Measurements from ENCODE around the gene TMEM184A.

Gene TMEM184A

DNA sequence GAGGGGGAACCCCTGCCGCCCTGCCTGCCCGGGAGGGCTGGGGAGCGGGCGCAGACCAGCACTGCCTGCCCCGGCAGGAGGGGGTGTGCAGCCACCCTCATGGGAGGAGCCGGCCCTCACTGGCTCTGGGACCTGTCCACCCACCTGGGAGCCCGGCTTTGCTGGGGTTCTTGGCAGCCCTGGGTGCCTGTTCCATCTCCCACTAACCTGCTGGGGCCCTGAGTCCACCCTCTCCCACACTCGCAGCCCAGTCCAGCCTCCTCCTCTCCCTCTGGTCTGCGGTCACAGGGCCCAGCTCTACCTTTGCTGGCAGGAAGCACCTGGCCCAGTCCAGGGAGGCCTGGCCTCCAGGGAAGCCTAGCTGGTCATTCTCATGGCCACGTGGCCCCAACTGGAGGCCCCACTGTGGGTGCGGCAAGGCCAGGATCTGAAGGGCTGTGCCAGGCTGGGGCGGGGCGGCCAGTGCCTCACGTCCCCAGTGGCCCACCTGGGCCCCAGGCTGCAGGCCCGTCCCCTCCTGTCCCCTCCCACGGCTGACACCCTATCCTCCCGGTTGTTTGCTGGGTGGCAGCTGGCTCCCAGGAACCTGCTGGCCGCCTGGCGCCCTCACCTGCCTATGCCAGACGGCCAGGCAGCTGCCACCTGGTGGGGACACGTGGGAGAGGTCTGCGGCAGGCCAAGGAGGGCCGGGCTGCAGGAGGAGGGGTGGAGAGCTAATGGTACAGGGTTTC lies at the start of gene TMEM184A:
Gene TMEM184A (minus strand): TSS at position 393 of the 731 bp plus-strand sequence. CDS start 721 bp downstream, outside the sequence.
- no peak for DNase-seq (ENCODE audit: low read depth)

DNA sequence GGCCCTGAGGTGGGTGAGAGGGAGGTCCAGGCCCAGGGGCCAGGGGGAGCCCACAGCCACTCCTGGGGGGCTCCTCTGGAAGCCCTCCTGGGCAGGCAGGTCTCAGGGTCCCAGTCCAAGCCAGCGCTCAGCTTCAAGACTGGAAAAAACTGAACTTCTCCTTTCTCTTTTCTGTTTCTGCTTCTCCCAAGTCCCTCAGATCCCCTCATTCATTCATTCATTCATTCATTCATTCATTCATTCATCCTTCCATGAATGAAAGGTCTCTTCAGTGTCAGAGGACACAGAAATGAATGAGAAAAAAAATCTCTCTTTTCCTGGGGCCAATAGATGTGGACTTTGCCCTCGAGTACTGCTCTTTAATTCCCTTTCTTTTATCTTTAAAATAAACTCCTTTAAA lies 48.4 kb upstream of the TMEM184A start:
- no peak for DNase-seq (ENCODE audit: low read depth)

DNA sequence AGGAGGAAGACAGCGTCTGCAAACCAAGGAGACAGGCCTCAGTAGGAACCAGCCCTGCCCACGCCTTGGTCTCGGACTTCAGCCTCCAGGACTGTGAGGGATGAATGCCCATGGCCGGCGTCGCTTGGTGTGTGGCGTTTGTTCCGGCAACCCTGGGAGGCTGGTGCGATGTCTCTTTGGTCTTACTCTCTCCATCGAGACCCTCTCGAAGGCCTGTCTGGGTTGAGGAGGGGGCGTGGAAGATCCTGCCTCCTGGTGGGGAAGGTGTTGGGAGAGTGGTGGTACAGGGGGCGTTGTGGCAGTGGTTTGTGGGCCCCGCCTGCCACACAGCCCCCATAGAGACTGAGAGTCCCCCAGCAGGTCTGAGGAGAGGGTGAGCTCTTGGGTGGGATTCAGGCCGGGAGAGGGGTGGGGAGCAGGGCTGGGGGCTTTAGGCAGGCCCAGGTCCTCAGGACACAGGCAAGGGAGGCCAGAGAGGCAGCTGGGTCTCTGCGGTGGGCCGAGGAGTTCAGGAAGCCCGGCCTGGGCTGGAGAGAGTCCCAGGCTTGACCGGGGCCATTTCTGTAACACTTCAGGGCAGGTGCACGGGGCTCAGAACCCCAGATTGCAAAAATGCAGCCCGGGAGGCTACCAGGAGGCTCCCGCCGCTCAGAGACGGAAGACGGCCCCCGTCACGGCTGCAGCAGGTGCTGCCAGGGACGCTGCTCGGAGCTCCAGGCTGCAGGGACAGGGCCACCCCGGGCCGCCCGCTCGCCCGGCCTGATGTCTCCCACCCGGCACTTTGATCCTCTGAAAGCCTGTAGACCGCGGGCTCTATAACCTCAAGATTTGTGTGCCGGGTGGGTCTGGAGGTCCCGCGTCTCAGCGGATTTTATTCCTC lies 47.6 kb upstream of the TMEM184A start:
- DNase-seq (ENCODE audit: low read depth), result no peak

DNA sequence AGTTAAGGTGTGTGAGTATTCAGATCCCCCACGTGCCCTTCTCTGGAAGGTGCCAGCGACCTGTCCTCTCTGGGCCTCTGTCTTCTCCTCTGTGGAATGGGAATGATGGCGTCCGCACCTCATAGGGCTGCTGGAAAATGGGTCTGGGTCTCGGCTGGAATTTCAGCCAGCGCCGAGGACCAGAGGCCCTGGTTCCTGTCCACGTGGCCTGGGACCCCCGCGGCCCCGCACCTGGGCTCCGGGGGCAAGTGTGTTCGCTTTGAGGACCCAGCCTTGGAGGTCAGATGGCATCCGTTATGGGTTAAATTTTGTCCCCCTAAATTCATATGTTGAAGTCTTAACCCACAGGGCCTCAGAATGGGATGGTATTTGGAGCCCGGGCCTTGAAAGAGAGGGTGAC lies 46.4 kb upstream of the TMEM184A start:
- DNase-seq (ENCODE audit: low read depth), result no peak

DNA sequence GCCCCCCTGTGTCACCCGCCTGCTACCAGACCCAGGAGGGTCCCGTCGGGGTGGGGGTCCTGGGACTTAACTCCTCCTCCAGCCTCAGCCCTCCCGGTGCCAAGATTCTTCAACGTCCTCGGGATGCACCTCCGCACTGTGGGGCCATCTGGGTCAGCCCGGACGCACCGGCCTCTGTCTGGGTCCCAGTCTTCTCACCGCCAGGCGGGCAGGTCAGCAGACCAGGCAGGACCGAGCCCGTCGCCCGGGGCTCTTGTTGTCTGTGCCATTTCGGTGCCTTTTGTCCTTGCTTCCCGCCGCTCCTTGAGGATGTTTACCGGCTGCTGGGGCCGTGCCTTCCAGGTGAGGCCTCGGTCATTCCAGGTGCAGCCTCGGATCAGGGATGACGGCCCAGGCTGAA lies 46.0 kb upstream of the TMEM184A start:
- no peak for DNase-seq (ENCODE audit: low read depth)

DNA sequence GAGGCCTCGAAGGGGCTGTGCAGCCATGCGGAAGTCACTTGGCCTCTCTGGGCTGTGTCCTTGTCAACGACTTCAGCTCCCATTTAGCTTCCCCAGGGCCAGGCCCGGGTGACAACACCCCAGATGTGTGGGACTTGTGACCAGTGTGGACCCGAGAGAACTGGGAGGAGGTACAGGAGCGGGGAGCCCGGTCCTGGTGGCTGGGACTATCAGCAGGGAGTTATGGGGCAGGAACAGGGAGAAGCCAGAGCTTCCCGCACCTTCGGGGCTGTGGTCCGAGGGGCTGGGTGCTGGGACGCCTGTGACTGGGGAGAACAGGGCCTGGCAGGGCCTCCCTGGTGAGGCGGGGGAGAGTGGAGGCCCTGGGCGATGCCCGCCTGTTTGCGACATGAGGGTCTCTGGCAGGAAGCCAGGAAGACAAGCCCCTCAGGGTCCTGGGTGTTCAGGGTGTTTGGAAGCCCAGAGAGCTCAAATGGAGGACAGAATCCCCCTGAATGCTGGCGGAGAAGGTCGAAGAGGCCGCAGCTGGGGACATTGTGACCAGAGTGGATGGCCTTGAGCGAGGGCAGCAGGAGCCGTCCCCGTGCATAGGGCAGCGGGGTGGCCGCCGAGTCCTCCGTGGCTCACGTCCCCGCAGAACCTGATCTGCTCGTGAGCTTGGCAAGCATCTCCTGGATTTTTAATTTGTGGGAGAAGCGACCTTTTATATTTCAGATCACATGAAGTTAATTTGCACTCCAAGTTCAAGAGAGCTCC lies 43.8 kb upstream of the TMEM184A start:
- DNase-seq (ENCODE audit: low read depth), result no peak

DNA sequence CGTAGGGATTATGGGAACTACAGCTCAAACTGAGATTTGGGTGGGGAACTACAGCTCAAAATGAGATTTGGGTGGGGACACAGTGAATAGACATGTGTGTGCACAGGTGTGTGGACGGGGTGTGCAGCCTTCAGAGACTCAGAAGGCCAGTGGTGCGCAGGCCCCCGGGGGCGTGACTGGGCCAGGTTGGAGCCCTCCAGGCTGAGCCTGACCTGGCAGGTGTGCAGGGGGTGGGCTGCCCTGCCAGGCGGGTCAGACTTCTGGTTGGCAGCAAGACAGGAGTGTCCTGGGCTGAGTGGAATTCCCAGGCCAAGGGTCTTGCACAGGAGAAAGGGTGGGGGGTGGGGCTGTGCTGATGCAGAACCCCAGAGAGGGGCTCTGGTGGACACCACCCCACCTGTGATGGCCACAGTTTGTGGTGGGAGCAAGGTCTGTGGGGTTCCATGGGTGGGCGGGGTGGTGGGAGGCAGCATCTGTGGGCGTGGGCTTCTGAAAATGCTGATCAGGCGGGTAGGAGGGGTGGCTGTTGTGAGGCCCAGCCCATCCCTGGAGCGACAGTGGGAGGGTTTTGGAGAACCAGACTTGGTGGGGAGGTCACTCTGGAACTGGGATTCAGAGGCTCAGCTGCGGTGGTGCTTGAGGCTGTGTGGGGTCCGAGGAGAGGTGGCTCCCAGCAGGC lies 43.1 kb upstream of the TMEM184A start:
- no peak for DNase-seq (ENCODE audit: low read depth)

DNA sequence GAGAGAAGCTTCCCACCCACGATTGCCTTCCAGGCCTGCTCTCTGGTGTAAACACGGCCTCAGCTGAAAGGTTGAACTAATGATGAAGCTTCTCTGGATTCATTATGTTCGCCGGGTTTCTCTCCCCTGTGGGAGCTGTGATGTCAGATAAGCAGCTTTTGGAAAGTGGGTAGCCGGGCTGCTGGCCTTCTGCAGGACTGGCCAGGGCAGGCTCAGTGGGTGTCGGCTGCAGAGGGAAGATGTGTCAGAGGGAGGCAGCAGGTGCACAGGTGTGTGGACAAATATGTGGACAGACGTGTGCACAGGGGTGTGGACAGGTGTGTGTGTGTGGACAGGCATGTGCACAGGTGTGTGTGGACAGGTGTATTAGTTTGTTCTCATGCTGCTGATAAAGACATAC lies 42.3 kb upstream of the TMEM184A start:
- DNase-seq (ENCODE audit: low read depth), result no peak

DNA sequence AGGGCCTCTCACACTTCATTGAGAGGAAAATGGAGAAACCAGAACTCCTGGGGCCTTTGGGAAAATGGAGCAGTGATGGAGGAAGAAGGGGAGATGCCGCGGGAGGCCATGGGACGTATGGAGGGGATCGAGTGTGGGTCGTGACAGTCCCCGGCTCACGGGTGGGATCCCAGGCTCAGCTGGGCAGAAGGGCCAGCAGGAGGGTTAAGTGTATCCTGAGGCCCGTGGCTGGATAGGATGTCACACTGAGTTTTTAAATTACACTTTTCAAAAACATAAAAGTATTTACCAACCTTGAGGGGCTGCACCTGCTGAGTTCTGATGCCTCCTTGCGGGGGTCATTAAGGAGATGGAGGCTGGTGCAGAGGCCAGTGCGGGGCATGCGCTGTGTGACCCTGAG lies 41.8 kb upstream of the TMEM184A start:
- no peak for DNase-seq (ENCODE audit: low read depth)

DNA sequence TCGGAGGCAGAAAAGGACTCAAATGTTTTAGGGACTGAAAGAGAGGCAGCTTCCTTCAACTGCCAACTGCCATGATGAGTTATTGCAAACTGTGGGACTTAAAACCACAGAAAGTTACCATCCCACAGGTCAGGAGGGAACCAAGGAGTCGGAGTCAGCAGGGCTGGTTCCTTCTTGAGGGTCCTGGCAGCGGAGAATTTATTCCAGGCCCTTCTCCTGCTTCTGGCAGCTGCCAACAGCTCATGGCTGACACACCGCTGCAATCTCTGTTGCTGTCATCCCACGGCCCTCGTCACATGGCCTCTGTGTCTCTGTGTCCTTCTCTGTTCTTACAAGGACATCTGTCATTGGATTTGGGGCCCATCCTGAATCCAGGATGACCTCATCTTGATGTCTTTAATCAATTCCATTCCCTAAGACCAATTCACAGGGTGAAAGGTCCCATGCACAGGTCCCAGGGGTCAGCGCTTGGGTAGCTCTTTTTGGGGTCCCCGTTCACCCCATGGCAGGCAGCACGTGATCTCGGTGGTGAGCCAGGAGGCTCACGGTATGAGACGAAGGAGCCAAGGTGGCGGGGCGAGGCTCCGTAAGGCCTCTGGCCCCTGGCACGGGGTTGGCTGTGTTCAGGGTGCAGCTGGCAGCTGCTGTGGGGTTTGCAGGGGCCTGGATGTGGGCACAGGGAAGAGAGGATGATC lies 41.2 kb upstream of the TMEM184A start:
- no peak for DNase-seq (ENCODE audit: low read depth)

DNA sequence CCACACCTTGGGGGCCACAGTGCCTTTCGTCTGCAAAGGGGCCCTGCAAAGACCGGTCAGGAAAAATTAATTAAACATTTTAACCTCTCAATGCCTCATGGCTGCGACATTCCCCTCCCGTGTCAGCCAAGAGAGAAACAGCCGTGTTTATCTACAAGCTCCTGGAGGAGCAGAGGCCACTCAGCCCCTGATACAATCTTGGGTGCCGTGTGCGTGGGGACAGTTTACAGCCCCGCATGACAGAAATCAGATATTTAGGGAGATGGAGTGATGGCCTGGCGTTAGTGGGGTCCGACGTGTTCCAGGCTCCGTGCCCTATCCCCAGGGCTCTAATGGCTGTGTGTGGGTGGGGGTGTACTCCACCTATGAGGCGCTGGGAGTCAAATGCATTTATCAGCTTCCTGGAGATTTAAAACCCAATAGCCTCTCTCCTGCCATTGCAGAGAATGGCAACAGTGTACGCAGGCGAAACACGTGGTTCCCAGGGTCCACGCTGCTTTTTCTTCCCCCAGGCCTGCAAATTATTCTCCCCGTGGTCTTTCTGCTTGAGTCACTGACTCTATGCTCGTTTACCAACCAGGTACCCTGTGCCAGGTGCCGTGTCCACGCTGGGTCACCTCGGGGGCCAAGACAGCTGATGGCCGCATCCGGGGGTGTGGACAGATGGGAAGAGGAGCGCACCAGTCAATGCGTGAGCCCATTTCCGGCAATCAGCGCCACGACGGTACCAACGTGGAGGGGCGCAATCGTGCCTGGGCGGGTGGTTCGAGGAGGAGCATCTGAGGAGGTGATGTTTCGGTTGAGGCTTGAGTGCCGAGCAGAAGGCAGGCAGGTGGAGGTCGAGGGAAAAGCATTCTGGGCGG lies 40.4 kb upstream of the TMEM184A start:
- DNase-seq (ENCODE audit: low read depth), result no peak

DNA sequence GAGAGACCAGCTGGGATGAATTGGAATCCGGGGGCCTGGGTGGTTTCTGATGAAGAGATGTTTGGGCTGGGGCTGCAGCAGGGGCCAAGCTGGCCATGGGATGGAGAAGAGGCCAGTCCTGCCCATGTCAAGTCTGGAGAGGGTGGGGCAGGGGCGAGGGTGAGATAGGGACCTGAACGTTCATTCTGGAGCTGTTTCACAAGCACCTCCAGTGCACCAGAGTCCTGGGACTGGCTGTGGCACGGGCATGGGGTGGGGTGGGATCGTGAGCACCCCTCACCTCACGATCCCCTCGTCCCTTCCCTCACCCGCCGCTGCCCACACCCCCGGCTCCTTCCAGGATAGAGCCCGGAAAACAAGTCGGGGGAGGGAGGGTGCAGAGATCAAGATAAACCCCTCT lies 39.6 kb upstream of the TMEM184A start:
- DNase-seq (ENCODE audit: low read depth), result no peak

DNA sequence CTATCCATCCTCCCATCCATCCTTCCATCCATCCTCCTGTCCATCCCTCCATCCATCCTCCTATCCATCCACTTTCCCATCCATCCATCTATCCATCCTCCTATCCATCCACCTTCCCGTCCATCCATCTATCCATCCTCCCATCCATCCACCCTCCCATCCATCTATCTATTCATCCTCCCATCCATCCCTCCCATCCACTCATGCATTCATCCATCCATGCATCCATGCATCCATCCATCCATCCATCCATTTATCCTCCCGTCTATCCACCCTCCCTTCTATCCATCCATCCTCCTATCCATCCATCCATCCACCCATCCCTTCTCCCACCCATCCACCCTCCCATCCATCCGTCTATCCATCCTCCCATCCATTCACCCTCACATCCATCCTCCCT lies 39.0 kb upstream of the TMEM184A start:
- DNase-seq (ENCODE audit: low read depth), result no peak

DNA sequence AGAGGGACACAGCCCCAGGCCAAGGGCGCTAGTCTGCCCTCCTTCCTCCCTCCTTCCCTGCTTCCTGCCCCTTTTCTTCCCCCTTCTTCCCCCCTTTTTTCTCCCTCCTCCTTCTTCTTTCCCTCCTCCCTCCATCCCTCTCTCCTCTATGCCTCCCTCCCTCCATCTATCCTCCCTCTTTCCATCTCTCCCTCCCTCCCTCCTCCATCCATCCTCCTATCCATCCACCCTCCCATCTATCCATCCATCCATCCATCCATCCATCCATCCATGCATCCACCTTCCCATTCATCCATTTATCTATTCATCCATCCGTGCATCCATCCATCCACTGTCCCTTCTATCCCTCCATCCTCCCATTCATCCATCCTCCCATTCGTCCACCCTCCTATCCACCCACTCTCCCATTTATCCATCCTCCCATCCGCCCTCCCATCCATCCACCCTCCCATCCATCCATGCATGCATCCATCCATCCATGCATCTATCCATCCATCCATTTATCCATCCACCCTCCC lies 38.0 kb upstream of the TMEM184A start:
- no peak for DNase-seq (ENCODE audit: low read depth)

DNA sequence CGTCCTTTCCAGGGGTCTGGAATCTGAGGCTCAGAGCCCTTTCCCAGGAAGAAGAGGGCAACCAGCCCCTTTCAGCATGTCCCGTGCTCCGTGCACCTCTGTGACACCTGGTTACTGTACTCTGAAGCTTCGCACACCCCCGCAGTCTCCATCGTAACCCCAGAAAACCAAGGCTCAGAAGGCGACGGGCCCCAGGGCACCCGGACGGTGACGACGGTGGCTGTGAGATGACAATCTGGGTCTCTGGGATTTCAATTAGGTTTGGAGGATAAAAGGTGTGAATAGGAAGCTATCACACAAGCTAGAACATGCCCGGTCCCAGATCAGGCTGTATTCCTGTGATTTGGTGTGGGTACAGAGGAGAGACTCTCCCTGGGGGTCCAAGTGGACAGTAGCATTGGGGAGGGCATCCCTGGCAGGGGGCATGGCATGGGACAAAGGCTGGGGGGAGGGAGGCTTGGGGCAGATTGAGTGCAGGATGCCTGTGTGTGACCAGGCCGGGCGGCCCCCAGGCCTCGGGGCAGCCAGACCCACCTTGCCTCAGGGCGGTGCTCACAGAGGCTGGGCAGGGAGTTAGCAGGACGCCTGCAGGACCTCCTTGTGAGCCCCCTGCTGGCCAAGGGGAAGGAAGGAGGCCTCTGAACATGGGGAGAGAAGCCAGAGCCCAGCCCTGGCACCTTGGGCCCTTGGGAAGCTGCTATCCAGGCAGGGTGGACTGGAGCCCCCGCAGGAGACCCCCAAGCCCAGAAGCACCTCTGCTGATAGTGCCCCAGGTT lies 37.3 kb upstream of the TMEM184A start:
- DNase-seq (ENCODE audit: low read depth), result no peak

DNA sequence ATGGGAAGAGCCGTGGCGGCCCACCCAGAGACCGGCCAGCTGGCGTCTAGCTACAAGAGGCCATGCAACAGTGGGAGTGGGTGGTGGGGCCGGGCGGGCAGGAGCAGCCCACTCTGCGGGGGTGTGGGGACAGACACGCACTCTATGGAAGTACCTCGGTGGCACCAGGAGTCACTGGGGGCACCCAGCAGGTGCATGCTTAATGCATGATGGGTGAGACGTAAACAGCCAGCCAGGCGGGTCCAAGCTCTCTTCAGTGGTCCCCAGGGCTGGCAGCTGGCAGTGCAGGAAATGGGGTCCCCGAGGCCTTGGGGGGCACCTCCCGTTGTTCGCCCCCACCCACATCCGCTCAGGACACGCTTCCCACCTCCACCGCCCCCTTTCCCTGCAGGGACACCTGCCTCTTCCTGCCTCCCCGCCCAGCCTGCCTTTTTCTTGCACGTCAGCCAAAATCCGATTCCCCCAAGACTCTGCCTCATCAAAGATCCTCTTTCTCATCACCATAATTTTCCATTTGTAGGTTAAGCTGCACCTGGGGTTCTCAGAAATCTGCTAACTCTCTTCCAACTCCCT lies 36.4 kb upstream of the TMEM184A start:
- no peak for DNase-seq (ENCODE audit: low read depth)

DNA sequence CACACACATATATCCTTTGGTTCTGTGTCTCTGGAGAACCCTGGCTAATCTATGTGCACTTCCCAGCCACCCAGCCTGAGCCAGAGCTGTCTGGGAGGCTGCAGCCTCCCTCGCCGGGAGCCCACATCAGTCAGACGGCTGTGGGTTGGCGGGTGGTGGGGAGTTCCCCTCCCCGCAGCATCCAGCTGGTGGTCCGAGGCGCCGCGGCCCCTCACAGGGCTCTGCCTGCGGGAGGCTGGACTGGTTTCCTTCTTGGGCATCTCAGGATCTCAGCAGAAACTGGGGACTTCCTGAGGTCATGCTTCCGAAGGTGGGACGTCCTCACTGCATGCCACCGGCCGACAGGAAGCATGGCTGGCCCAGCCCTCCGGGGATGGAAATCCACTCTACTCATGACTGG lies 35.9 kb upstream of the TMEM184A start:
- no peak for DNase-seq (ENCODE audit: low read depth)

DNA sequence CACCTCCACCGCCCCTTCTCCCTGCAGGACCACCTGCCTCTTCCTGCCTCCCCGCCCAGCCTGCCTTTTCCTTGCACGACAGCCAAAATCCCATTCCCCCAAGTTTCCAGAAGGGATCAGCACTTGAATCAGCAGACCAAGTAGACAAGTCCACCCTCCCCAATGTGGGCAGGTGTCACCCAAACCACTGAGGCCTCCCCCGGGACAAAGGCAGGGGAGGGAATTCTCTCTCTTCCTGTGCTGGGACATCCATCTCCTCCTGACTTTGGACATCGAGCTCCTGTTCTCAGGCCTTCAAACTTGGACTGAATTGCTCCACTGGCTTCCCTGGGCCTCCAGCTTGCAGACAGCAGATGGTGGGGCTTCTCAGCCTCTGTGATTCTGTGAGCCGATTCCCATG lies 35.4 kb upstream of the TMEM184A start:
- DNase-seq (ENCODE audit: low read depth), result no peak

DNA sequence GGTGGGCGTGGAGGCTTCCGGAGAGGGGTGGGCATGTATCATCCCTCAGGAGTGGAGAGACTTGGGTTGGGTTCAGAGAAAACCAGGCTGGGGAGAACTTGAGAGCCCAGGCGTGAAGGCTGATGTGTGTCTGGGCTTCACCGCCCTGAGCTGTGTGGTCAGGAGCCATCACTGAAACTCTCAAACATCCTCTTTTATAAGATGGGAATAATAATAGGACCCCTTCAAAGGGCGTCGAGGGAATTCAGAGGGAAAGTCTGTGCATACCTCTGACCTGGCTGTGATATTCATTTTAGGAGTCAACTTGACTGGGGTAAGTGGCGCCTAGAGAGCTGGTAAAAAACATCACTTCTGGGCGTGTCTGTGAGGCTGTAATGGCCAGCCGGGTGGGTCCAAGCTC lies 34.9 kb upstream of the TMEM184A start:
- no peak for DNase-seq (ENCODE audit: low read depth)
